Astrocyte (in vitro differentiated cells and primary cell): Measurements from ENCODE around the gene ARHGEF10L. TPM values are rescaled to one million over a fixed set of nuclear protein-coding genes. Genes with fewer than 3 reads are reported as not detected.

Experiments used
- DNase-seq: peaks from one replicate; pipeline ENCODE4 v3.0.0-alpha.2; 2010; ENCODE audit warnings: low read depth
- FAIRE-seq: peaks from 2 replicates; lab custom pipeline; 2011; peaks lifted over from hg19 to GRCh38; lab: Jason Lieb, UNC
- H2AFZ ChIP-seq: 2 replicates; pipeline ENCODE4 v1.6.0; 2012; ENCODE audit warnings: low read depth, low read length, inconsistent platforms
- H3K27ac ChIP-seq: 2 replicates; pipeline ENCODE4 v1.5.1; 2011; ENCODE audit warnings: low read depth, low read length, inconsistent platforms
- H3K27me3 ChIP-seq: 2 replicates; pipeline ENCODE4 v1.6.0; 2011; ENCODE audit warnings: low read length, inconsistent platforms; ENCODE audit not compliant: insufficient read depth
- H3K36me3 ChIP-seq: 2 replicates; pipeline ENCODE4 v1.5.1; 2011; ENCODE audit warnings: low read length, inconsistent platforms; ENCODE audit not compliant: insufficient read depth
- H3K4me1 ChIP-seq: 2 replicates; pipeline ENCODE4 v1.5.1; 2011; ENCODE audit warnings: low read length, inconsistent platforms; ENCODE audit not compliant: insufficient read depth
- H3K4me2 ChIP-seq: 2 replicates; pipeline ENCODE4 v1.6.0; 2012; ENCODE audit warnings: low read length, inconsistent platforms
- H3K4me3 ChIP-seq: 2 replicates; pipeline ENCODE4 v1.5.1; 2011; ENCODE audit warnings: low read depth, mild to moderate bottlenecking, low read length, inconsistent platforms; ENCODE audit not compliant: insufficient read depth
- H3K79me2 ChIP-seq: 2 replicates; pipeline ENCODE4 v1.6.0; 2012; ENCODE audit warnings: mild to moderate bottlenecking, low read length, inconsistent platforms; ENCODE audit not compliant: insufficient read depth
- H3K9ac ChIP-seq: 2 replicates; pipeline ENCODE4 v1.6.0; 2012; ENCODE audit warnings: mild to moderate bottlenecking, low read length, inconsistent platforms
- H3K9me3 ChIP-seq: 2 replicates; pipeline ENCODE4 v1.5.1; 2012; ENCODE audit warnings: low read depth, mild to moderate bottlenecking, low read length, inconsistent platforms; ENCODE audit not compliant: insufficient read depth
- H4K20me1 ChIP-seq: 2 replicates; pipeline ENCODE4 v1.6.0; 2012; ENCODE audit warnings: low read length, inconsistent platforms; ENCODE audit not compliant: insufficient read depth
- H3K27ac Mint-ChIP-seq: one replicate; pipeline ENCODE4 v1.8.0; 2021; ENCODE audit warnings: mild to moderate bottlenecking, mixed read lengths; ENCODE audit not compliant: unreplicated experiment
- H3K27me3 Mint-ChIP-seq: one replicate; pipeline ENCODE4 v1.8.0; 2021; ENCODE audit warnings: low read depth, mixed read lengths; ENCODE audit not compliant: unreplicated experiment
- H3K36me3 Mint-ChIP-seq: one replicate; pipeline ENCODE4 v1.8.0; 2021; ENCODE audit warnings: low read depth, mixed read lengths; ENCODE audit not compliant: unreplicated experiment
- H3K4me1 Mint-ChIP-seq: one replicate; pipeline ENCODE4 v1.8.0; 2021; ENCODE audit warnings: low read depth, mixed read lengths; ENCODE audit not compliant: unreplicated experiment
- H3K4me3 Mint-ChIP-seq: one replicate; pipeline ENCODE4 v1.8.0; 2021; ENCODE audit warnings: mild to moderate bottlenecking, moderate library complexity, mixed read lengths; ENCODE audit not compliant: unreplicated experiment
- H3K9me3 Mint-ChIP-seq: one replicate; pipeline ENCODE4 v1.8.0; 2021; ENCODE audit warnings: mild to moderate bottlenecking, mixed read lengths; ENCODE audit not compliant: unreplicated experiment
- EZH2 ChIP-seq: IDR thresholded peaks from 2 replicates; pipeline ENCODE4 v1.6.1; 2012; ENCODE audit warnings: mild to moderate bottlenecking, low read length, inconsistent platforms; ENCODE audit not compliant: insufficient read depth
- total RNA-seq: library from RNA; stranded (reverse); gene quantifications from 2 replicates; pipeline ENCODE4 v1.2.1, GENCODE V29; 2021
- TF ChIP-seq, protein P1 (sequence below): IDR thresholded peaks from 2 replicates; pipeline ENCODE4 v1.5.1; 2011; ENCODE audit warnings: low read depth, mild to moderate bottlenecking, inconsistent platforms, low read length, moderate library complexity; ENCODE audit not compliant: insufficient read depth

ARHGEF10L gene
- total RNA-seq, 1 donor from 2014 or later, result 14.2 TPM

- DNase-seq (no peak), FAIRE-seq (no peak)
- Histone ChIP-seq H3K4me1 (no peaks in the 10 kb centered on the region), H3K27ac (no peak overlapping the region), H4K20me1 (no peaks in the 10 kb centered on the region), H3K9me3 (no peaks in the 10 kb centered on the region), H3K9ac (no peak overlapping the region), H3K4me2 (no peak overlapping the region), H3K27me3 (peaks cover 7% of the 10 kb centered on the region), H3K79me2 (no peaks in the 10 kb centered on the region), H3K36me3 (no peaks in the 10 kb centered on the region), H2AFZ (no peak overlapping the region), H3K4me3 (no peak overlapping the region)
- no peaks in the 10 kb centered on the region for H3K36me3 Mint-ChIP-seq
- TF ChIP-seq EZH2, result no peak
- H3K4me1 Mint-ChIP-seq, result no peaks in the 10 kb centered on the region
- H3K27ac Mint-ChIP-seq, result no peak overlapping the region
- H3K9me3 Mint-ChIP-seq, result no peaks in the 10 kb centered on the region
- no peak overlapping the region for H3K4me3 Mint-ChIP-seq
- H3K27me3 Mint-ChIP-seq, result peaks cover 12% of the 10 kb centered on the region
These were observed 16.0 kb upstream of the ARHGEF10L start for GRCh38 chr1:17523321-17524041.

- H3K4me3 Mint-ChIP-seq, result no peak overlapping the region
- H3K27me3 Mint-ChIP-seq, result peaks cover 12% of the 10 kb centered on the region
These were observed 14.9 kb upstream of the ARHGEF10L start for GRCh38 chr1:17524645-17525044.

DNA sequence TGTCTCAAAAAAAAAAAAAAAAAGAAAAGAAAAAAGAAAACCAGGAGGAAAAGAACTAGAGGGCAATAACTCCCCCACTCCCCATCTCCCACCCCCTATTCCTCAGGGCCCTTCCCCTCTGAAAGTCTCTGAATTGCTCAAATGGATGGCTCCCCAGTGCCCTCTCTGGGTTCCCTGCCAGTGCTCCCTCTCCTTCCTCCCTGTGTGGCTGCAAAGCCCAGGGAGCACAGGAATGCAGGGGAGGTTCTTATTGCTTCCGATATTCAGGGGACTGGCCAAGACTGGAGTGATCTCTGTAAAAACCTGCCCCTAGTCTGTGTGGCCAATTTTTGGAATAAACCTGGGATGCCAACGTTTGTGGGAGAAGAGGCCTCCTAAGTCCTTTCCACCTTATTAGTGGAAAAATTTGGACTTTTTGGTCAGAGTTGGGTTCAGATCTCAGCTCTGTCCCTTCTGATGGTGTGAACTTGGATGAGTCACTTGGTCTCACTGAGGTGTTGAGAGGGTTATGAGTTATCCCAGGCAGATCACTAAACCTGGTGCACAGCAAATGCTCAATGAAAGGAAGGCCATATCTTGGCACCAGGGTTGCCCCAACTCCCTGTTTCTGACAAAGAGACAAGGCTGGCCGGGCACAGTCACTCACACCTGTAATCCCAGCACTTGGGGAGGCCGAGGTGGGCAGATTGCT is 13.4 kb upstream of the ARHGEF10L start:
- no peak overlapping the region for H3K27ac ChIP-seq
- Mint-ChIP-seq H3K4me1 (no peaks in the 10 kb centered on the region), H3K4me3 (no peak overlapping the region), H3K27me3 (peaks cover 9% of the 10 kb centered on the region), H3K36me3 (no peaks in the 10 kb centered on the region), H3K9me3 (no peaks in the 10 kb centered on the region), H3K27ac (no peak overlapping the region)
- TF ChIP-seq EZH2, result no peak
- TF ChIP-seq, protein P1, sequence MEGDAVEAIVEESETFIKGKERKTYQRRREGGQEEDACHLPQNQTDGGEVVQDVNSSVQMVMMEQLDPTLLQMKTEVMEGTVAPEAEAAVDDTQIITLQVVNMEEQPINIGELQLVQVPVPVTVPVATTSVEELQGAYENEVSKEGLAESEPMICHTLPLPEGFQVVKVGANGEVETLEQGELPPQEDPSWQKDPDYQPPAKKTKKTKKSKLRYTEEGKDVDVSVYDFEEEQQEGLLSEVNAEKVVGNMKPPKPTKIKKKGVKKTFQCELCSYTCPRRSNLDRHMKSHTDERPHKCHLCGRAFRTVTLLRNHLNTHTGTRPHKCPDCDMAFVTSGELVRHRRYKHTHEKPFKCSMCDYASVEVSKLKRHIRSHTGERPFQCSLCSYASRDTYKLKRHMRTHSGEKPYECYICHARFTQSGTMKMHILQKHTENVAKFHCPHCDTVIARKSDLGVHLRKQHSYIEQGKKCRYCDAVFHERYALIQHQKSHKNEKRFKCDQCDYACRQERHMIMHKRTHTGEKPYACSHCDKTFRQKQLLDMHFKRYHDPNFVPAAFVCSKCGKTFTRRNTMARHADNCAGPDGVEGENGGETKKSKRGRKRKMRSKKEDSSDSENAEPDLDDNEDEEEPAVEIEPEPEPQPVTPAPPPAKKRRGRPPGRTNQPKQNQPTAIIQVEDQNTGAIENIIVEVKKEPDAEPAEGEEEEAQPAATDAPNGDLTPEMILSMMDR, result no peak
- no peak for FAIRE-seq
- no peaks in the 10 kb centered on the region for H3K9me3 ChIP-seq
- H3K27me3 ChIP-seq, result peaks cover 7% of the 10 kb centered on the region
- no peak for DNase-seq
- no peaks in the 10 kb centered on the region for H3K79me2 ChIP-seq
- no peaks in the 10 kb centered on the region for H3K36me3 ChIP-seq
- H3K4me1 ChIP-seq, result no peaks in the 10 kb centered on the region
- H3K9ac ChIP-seq, result no peak overlapping the region
- H4K20me1 ChIP-seq, result no peaks in the 10 kb centered on the region
- H3K4me2 ChIP-seq, result no peak overlapping the region
- no peak overlapping the region for H2AFZ ChIP-seq
- no peak overlapping the region for H3K4me3 ChIP-seq

More at GRCh38 chr1:17524645-17525044, 14.9 kb upstream of the ARHGEF10L start:
- H3K9me3 ChIP-seq, result no peaks in the 10 kb centered on the region
- no peak for TF ChIP-seq EZH2
- TF ChIP-seq, protein P1, result no peak
- no peaks in the 10 kb centered on the region for H3K36me3 Mint-ChIP-seq
- DNase-seq, result no peak
- no peak overlapping the region for H3K27ac Mint-ChIP-seq
- no peaks in the 10 kb centered on the region for H3K4me1 Mint-ChIP-seq
- H3K27me3 ChIP-seq, result peaks cover 7% of the 10 kb centered on the region
- no peaks in the 10 kb centered on the region for H4K20me1 ChIP-seq
- no peak overlapping the region for H2AFZ ChIP-seq
- H3K27ac ChIP-seq, result no peak overlapping the region
- H3K9me3 Mint-ChIP-seq, result no peaks in the 10 kb centered on the region
- H3K4me3 ChIP-seq, result no peak overlapping the region
- no peaks in the 10 kb centered on the region for H3K79me2 ChIP-seq
- H3K36me3 ChIP-seq, result no peaks in the 10 kb centered on the region
- no peak overlapping the region for H3K4me2 ChIP-seq
- H3K4me1 ChIP-seq, result no peaks in the 10 kb centered on the region
- no peak overlapping the region for H3K9ac ChIP-seq
- no peak for FAIRE-seq
